Small intestine (tissue), 7 donors: ENCODE results near the gene CREB5. TPM values are rescaled to one million over a fixed set of nuclear protein-coding genes. Genes with fewer than 3 reads are reported as not detected.

Experiments
- DNase-seq, 2 donors: peaks; one replicate each; pipeline versions ENCODE4 v3.0.0 to v3.0.0-alpha.2; 2013
- FAIRE-seq: peaks from 2 replicates; lab custom pipeline; 2012; peaks lifted over from hg19 to GRCh38; lab: Jason Lieb, UNC
- H3K27ac ChIP-seq, 3 donors: one replicate each; pipeline ENCODE4 v1.5.1; 2013; ENCODE audit warnings: low read length in 2 of 3, mild to moderate bottlenecking in 2 of 3, control low read depth in 1 of 3, inconsistent platforms in 1 of 3, low read depth in 1 of 3, moderate library complexity in 1 of 3
- H3K27me3 ChIP-seq, 3 donors: one replicate each; pipeline ENCODE4 v1.6.1; 2013; ENCODE audit warnings: low read length in 3 of 3, inconsistent platforms in 1 of 3; ENCODE audit not compliant: control insufficient read depth in 3 of 3, insufficient read depth in 3 of 3
- H3K36me3 ChIP-seq, 3 donors: one replicate each; pipeline ENCODE4 v1.6.1; 2013; ENCODE audit warnings: low read length in 3 of 3, inconsistent platforms in 1 of 3, low read depth in 1 of 3, mild to moderate bottlenecking in 1 of 3, moderate library complexity in 1 of 3; ENCODE audit not compliant: control insufficient read depth in 3 of 3, insufficient read depth in 2 of 3
- H3K4me1 ChIP-seq, 3 donors: one replicate each; pipeline ENCODE4 v1.6.1; 2013; ENCODE audit warnings: low read length in 2 of 3, inconsistent platforms in 1 of 3, low read depth in 1 of 3, mild to moderate bottlenecking in 1 of 3, moderate library complexity in 1 of 3; ENCODE audit not compliant: control insufficient read depth in 3 of 3, insufficient read depth in 2 of 3
- H3K4me3 ChIP-seq, 3 donors: one replicate each; pipeline ENCODE4 v1.5.1; 2013; ENCODE audit warnings: low read length in 3 of 3, control low read depth in 1 of 3, inconsistent platforms in 1 of 3, low read depth in 1 of 3, mild to moderate bottlenecking in 1 of 3, moderate library complexity in 1 of 3
- H3K9me3 ChIP-seq, 2 donors: one replicate each; pipeline ENCODE4 v1.6.1; 2013; ENCODE audit warnings: low read depth in 1 of 2, low read length in 1 of 2; ENCODE audit not compliant: control insufficient read depth in 2 of 2, insufficient read depth in 1 of 2
- WGBS, 3 donors: extraction: QIAGEN DNeasy Blood & Tissue Kit; methylation state at CpG; one replicate each; pipeline ENCODE4 v1.1.7; 2013; 5-methylcytosine and 5-hydroxymethylcytosine counted together
- polyA plus RNA-seq, 4 donors: library from polyadenylated mRNA; stranded (reverse) in 3 of 4; unstranded in 1 of 4; fragments of 200-250 nt in 3 of 4; fragments of 120-200 nt in 1 of 4; gene quantifications; one replicate each; pipeline versions ENCODE4 v1.2.1 to v1.2.3, GENCODE V29; 2013
- donor health status: healthy with polysubstance abuse.
- donor health status: control.
- donor health status: control.
- donor health status: Bipolar disorder and iron deficiency.
- donor health status: healthy.

The CREB5 gene
- polyA plus RNA-seq, 4 donors, result 0.27 to 3.0 (median 1.8) TPM; not detected in 1

- 1 to 2% (median 2%) methylated on average over 38 to 51 of the region's 51 CpGs for WGBS, 3 donors
- H3K27ac ChIP-seq, result peak overlapping the region in 2 of 3 donors; percentile 21 to 80
- DNase-seq, result peak; percentile 12 to 87
- no peak for FAIRE-seq
- H3K27me3 ChIP-seq, result peaks cover 4 to 74% (median 13%) of the 10 kb centered on the region in 3 donors
- H3K4me3 ChIP-seq, result peak overlapping the region in 2 of 3 donors; percentile 21 to 55
- H3K36me3 ChIP-seq, result no peaks in the 10 kb centered on the region
- H3K9me3 ChIP-seq, result no peaks in the 10 kb centered on the region
- H3K4me1 ChIP-seq, result peaks cover 0 to 18% (median 6%) of the 10 kb centered on the region in 3 donors
Observed at GRCh38 chr7:28408960-28409715, 3.2 kb upstream of the CREB5 start.

DNA sequence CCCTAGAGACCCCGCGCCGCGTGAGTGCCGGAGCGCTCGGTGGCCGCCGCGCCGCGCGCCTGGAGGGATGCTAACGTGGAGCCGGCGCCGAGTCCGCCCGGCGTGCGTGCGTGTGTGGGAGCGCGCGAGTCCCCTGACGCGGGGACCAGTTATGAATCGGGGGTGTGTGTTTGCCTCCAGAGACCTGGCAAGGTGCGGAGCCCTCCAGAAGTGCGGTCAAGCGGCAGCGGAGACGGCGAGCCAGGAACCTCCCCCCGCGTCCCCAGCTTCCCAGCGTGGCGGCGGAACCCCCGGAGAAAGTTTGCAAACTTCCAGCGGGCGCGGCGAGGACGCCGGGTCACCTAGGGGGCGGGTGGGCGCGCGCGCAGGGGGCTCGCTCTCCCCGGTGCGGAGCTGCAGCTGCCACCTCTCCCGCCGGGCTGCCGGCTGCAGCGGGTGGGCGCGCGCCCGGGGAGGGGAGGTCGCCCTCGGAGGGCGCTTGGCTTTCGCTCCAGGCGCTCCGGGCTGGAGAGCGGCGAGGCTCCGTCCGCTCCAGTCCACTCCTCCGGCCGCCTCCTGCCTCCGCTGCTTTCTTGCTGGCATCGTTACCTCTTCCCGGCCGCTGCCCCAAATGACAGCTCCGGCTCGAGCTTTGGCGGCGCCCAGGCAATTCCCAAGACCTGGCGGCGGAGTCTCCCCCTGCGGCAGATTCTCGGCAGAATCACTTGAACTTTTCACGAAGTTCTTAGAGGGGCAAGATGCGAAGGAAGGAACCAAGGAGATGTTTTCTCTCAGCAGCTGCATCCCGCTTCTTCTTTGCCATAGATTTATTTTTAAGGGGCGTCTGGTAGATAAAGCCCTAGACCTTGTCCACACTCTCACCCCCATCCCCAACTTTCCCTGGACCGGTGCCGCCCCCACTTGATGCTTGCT, 2.3 kb upstream of the CREB5 start:
- WGBS, 3 donors, result 1 to 7% (median 5%) methylated on average over 69 to 92 of the region's 92 CpGs
- Histone ChIP-seq H3K9me3 (no peaks in the 10 kb centered on the region), H3K27ac (peak overlapping the region in 2 of 3 donors; percentile 21 to 78), H3K4me3 (peak overlapping the region in 1 of 3 donors; percentile 55), H3K36me3 (no peaks in the 10 kb centered on the region), H3K27me3 (peaks cover 4 to 68% (median 13%) of the 10 kb centered on the region in 3 donors), H3K4me1 (peaks cover 0 to 18% (median 6%) of the 10 kb centered on the region in 3 donors)
- DNase-seq (peak in 1 of 2 donors; percentile 48), FAIRE-seq (no peak)

DNA sequence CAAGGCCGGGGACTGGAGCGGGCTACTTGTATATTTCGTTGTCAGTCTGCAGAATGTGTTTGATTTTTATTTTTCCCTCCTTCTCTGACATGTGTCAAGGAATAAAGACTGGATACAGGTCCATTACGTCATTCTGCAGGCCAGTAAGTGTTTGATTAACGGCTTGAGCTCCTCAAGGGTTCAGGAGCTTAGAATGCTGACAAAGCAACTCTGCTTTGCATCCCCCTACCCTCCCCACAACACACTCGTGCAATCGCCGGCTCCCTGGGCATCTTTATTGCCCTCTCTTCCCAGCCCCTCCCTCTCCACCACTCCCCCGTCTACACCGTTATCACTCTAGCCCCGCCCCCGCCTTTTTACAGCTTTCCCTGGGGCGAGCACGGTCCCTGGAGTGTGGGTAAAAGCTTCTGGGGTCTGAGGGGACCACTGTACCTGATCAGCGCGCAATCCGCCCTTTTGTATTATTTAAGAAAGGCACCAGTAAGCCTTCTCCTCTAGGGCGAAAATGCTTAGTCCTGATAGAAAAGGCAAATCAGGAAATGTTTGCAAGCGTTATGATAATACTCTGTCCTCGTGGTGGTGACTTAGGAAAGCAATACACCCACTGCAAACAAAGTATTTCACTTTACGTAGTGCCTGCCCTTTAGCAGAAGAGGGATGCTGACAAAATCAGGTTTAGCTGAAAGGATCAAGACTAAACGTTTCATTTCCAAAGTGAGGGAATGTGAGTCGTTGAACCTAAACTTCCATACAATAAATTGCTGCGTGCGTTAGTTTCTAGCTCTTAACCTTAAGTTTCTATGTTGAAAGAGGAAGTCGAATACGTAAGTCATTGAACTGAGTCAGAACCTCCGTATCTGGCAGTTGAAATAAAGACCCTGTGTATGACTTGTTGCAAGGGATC, 1.4 kb upstream of the CREB5 start:
- H3K36me3 ChIP-seq, result no peaks in the 10 kb centered on the region
- H3K4me3 ChIP-seq, result peak overlapping the region in 1 of 3 donors; percentile 49
- FAIRE-seq (no peak), DNase-seq (peak in 1 of 2 donors; percentile 64)
- peaks cover 4 to 62% (median 13%) of the 10 kb centered on the region in 3 donors for H3K27me3 ChIP-seq
- H3K9me3 ChIP-seq, result no peaks in the 10 kb centered on the region
- H3K27ac ChIP-seq, result no peak overlapping the region
- WGBS, 3 donors, result 3 to 6% (median 5%) methylated on average over 28 of the region's 28 CpGs
- peaks cover 0 to 18% (median 6%) of the 10 kb centered on the region in 3 donors for H3K4me1 ChIP-seq

DNA sequence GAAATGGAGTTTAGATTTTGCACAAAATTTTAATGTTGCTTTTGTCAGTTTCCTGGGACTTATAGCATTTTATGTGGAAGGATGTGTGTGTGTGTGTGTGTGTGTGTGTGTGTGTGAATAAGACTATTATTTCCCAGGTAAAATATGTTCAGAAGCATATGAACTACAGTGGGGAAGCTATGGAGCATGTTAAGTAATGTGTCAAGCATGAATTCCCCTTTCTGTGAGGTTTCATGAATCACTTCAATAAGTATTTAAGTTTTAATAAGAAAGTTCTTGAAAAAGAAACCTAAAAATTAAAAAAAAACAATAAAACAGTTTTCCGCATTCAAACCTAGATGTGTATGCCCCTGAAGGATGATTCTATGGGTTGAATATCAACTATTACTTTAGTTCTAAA, 693 bp downstream of the CREB5 start:
- Histone ChIP-seq H3K36me3 (no peaks in the 10 kb centered on the region), H3K4me3 (no peak overlapping the region), H3K4me1 (peaks cover 0 to 18% (median 6%) of the 10 kb centered on the region in 3 donors), H3K9me3 (no peaks in the 10 kb centered on the region), H3K27ac (no peak overlapping the region), H3K27me3 (peaks cover 4 to 44% (median 9%) of the 10 kb centered on the region in 3 donors)
- DNase-seq (no peak), FAIRE-seq (no peak)
- 88 to 94% (median 94%) methylated on average over 1 of the region's 1 CpG for WGBS, 3 donors

GRCh38 chr7:28414453-28414852, 2.1 kb downstream of the CREB5 start:
- H3K4me3 ChIP-seq, result no peak overlapping the region
- no peak for DNase-seq
- H3K27ac ChIP-seq, result no peak overlapping the region
- H3K4me1 ChIP-seq, result peaks cover 0 to 10% (median 6%) of the 10 kb centered on the region in 3 donors
- peaks cover 2 to 33% (median 4%) of the 10 kb centered on the region in 3 donors for H3K27me3 ChIP-seq
- FAIRE-seq, result no peak
- H3K9me3 ChIP-seq, result no peaks in the 10 kb centered on the region
- 57 to 75% (median 63%) methylated on average over 1 of the region's 1 CpG for WGBS, 3 donors
- no peaks in the 10 kb centered on the region for H3K36me3 ChIP-seq

DNA sequence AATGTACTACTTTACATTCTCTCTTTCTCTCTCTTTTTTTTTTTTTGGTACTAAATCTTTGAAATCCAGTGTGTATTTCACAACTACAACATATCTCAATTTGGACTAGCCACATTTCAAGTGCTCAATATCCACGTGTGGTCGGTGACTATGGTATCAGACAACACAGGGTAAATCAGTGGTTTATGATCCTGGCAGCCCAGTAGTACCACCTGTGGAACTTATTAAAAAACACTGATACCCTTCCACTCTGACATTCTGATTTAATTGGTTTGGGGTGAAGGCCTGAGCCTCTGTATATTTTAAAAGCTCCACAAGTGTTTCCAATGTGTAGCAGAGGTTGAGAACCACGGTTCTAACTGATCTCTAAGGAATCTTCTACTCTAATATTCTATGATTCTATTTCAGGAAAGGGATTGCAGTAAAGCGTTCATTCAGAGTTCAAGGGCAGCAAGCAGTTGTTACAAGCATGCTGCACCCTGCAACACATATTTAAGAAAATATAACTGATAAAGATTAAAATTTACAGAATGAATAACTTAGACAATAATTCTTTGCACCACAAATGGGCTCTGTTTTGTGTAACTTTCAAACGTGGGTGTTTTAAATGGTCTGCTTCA, 5.1 kb downstream of the CREB5 start:
- DNase-seq (no peak), FAIRE-seq (no peak)
- peaks cover 0 to 7% (median 0%) of the 10 kb centered on the region in 3 donors for H3K27me3 ChIP-seq
- H3K4me1 ChIP-seq, result no peaks in the 10 kb centered on the region
- H3K4me3 ChIP-seq, result no peak overlapping the region
- 47 to 75% (median 60%) methylated on average over 5 of the region's 5 CpGs for WGBS, 3 donors
- no peaks in the 10 kb centered on the region for H3K36me3 ChIP-seq
- no peaks in the 10 kb centered on the region for H3K9me3 ChIP-seq
- H3K27ac ChIP-seq, result no peak overlapping the region

- no peaks in the 10 kb centered on the region for H3K9me3 ChIP-seq
- no peak overlapping the region for H3K27ac ChIP-seq
- WGBS, 3 donors, result 89 to 91% (median 91%) methylated on average over 2 of the region's 2 CpGs
- no peaks in the 10 kb centered on the region for H3K36me3 ChIP-seq
- no peaks in the 10 kb centered on the region for H3K4me1 ChIP-seq
- FAIRE-seq (no peak), DNase-seq (no peak)
- no peak overlapping the region for H3K4me3 ChIP-seq
- H3K27me3 ChIP-seq, result peaks cover 0 to 4% (median 0%) of the 10 kb centered on the region in 3 donors
Observed at GRCh38 chr7:28418311-28418710, 6.0 kb downstream of the CREB5 start.
